Measurements from ENCODE around the gene ORMDL3.
A peak's percentile ranks its signal among the peaks of the same experiment; 100 is the strongest.

ORMDL3 gene, protein sequence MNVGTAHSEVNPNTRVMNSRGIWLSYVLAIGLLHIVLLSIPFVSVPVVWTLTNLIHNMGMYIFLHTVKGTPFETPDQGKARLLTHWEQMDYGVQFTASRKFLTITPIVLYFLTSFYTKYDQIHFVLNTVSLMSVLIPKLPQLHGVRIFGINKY

DNA sequence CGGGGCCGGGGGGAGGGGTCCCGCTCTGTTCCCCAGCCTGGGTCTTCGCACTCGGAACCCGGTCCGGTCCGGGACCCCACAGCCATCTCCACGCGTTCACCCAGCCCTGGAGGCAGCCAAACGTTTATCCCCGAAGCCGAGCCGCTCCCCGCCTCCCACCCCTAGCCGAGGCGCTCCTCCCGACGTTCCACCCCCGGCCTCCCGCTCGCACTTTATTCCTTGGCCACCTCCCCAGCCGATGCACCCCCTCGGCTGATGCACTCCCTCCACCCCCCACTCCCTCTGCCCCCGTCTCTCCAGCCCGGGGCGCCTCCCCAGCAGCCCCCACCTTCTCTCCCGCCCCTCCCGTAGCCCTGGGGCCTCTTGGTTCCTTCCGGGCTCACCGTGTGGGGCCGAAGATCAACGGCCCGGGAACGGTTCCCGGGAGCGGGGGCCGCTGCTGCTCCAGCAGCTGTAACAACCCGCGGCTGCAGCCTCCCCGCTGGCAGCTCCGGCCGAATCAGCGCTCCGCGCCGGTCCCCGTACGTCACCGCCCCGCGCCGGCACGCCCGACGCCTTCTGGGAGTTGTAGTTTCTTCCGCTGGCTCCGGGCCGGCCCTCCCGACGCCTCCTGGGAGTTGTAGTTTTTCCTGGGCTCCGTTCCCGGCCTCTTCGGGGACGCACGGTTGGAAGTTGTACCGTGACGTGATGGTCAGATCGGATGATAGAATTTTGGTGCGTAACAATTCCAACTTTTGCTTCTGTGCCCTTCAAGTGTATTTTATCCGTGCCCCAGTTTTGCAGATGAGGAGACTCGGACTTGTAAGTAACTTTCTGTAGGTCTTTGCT, at the start of gene ORMDL3, which contains the start of gene LRRC3C:
Gene ORMDL3 (minus strand): TSS at position 501 of the 828 bp plus-strand sequence. CDS start 3,398 bp downstream, outside the sequence.
Gene LRRC3C (plus strand): TSS at position 632 of the 828 bp plus-strand sequence. CDS start 13,792 bp downstream, outside the sequence.
- TF ChIP-seq, protein P1, sequence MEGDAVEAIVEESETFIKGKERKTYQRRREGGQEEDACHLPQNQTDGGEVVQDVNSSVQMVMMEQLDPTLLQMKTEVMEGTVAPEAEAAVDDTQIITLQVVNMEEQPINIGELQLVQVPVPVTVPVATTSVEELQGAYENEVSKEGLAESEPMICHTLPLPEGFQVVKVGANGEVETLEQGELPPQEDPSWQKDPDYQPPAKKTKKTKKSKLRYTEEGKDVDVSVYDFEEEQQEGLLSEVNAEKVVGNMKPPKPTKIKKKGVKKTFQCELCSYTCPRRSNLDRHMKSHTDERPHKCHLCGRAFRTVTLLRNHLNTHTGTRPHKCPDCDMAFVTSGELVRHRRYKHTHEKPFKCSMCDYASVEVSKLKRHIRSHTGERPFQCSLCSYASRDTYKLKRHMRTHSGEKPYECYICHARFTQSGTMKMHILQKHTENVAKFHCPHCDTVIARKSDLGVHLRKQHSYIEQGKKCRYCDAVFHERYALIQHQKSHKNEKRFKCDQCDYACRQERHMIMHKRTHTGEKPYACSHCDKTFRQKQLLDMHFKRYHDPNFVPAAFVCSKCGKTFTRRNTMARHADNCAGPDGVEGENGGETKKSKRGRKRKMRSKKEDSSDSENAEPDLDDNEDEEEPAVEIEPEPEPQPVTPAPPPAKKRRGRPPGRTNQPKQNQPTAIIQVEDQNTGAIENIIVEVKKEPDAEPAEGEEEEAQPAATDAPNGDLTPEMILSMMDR (IDR thresholded peaks at IDR 0.05; ENCODE audit: borderline replicate concordance, insufficient read depth, low read depth, low read length): no peak
- peak within 1 kb of the TSS; percentile 81 for H3K4me3 ChIP-seq (ENCODE audit: low read depth, low read length)

DNA sequence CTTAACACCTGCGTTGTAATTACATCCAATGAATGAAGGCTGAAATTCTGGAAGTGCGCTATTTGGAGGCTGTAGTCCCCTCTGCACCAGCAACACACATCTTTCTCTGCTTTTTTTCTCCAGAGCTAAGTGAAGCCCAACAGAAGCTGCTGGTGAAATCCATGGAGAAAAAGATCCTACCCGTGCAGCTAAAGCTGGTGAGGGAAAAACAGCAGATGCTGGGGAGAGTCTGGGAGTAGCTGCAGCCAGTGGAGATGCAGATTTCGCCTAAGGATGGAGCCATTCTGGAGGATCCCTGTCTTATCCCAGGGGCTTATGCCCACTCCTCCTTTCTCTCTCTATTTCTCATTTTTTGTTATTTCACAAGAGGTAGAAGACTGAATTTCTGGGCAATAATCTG, 48.4 kb upstream of the ORMDL3 start:
- H3K4me3 ChIP-seq (ENCODE audit: low read depth, low read length): no peak overlapping the region
- TF ChIP-seq, protein P1 (IDR thresholded peaks at IDR 0.05; ENCODE audit: borderline replicate concordance, insufficient read depth, low read depth, low read length): no peak

DNA sequence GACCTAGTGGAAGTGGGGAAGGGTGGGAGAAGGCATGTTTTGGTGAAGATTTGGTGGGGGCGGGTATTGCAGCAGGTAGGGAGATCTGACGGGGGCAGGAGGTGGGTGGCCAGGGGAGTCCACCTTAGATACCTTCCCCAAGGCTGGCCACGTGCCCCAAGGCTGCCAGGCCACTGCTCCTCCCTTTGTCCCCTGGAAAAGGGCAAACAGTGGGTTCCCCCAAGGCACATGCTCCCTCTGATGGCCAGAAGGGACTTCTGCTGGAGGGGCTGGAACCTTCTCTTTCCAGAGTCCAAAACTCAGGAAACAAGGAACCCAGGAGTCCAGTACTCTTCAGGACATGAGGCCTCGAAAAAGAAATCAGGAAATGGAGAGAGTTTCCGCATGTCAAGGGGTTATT, 47.0 kb upstream of the ORMDL3 start:
- TF ChIP-seq, protein P1 (IDR thresholded peaks at IDR 0.05; ENCODE audit: borderline replicate concordance, insufficient read depth, low read depth, low read length): no peak

DNA sequence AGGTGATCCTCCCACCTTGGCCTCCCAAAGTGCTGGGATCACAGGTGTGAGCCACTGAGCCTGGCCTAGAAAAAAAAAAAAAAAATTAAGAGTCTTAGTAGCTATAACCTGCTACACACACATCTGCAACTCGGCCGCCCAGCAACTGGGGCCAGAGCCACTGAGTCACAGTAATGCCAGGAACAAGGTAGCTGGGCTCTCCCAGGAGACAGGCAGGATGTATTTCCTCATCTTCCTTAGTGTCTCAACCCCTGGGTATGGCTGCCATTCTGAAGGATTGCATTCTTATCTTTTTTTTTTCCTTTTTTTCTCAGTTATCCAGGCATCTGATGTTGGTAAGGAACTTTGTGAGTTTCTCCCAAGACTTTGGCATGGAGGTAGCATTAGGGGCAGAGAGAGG, 46.1 kb upstream of the ORMDL3 start:
- TF ChIP-seq, protein P1 (IDR thresholded peaks at IDR 0.05; ENCODE audit: borderline replicate concordance, insufficient read depth, low read depth, low read length): no peak
- no peak overlapping the region for H3K4me3 ChIP-seq (ENCODE audit: low read depth, low read length)

More for the DNA sequence above, 47.0 kb upstream of the ORMDL3 start:
- no peak overlapping the region for H3K4me3 ChIP-seq (ENCODE audit: low read depth, low read length)

DNA sequence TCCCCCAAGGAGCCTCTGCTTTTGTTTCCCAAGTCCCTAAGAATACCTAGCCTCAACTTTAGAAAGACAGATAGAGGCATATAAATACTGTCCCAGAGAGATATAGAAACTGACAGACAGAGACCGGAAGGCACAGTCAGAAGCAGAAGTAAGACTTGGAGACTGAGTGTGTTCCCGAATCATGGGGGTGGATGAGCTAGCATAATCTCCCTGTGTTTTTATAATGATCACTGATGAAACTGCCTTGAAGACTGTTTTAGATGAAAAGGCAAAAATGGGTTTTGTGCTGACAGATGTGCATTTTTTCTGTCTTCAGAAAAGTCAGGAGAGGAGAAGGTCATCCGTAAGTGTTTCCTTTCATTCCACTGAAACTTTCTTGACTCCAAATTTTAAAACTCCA, 44.9 kb upstream of the ORMDL3 start:
- no peak overlapping the region for H3K4me3 ChIP-seq (ENCODE audit: low read depth, low read length)

DNA sequence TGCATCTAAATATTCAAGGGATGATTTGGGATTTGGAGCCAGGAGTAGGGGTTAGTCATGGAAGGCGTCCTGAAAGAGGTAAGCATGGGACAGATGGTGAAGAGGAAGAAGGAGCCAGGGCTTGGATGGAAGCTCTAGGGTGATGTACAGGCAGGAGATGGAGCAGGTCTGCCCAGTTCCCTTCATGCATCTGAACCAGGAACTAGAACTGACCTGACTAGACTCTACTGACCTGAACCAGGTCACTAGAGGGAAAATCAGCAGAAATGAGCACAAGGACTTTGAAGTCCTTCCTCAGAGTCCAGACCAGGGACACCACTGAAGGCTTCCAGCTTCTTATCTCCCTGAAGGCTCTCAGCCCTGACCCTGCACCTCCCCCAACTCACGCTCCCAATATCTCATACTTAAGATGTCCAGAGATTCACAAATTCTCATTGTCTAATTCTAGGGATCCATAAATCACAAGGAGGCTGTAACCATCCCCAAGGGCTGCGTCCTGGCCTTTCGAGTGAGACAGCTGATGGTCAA, 43.7 kb upstream of the ORMDL3 start:
- TF ChIP-seq, protein P1 (IDR thresholded peaks at IDR 0.05; ENCODE audit: borderline replicate concordance, insufficient read depth, low read depth, low read length): no peak
- H3K4me3 ChIP-seq (ENCODE audit: low read depth, low read length): no peak overlapping the region

More for the DNA sequence above, 44.9 kb upstream of the ORMDL3 start:
- TF ChIP-seq, protein P1 (IDR thresholded peaks at IDR 0.05; ENCODE audit: borderline replicate concordance, insufficient read depth, low read depth, low read length): no peak
